H9 (cell line): Measurements from ENCODE around the gene BCO1. TPM values are rescaled to one million over a fixed set of nuclear protein-coding genes. Genes with fewer than 3 reads are reported as not detected.

Experiments
- DNase-seq: peaks from one replicate; pipeline ENCODE4 v3.0.0-alpha.2; 2017
- H2AFZ ChIP-seq: one replicate; pipeline ENCODE4 v1.6.1; 2013; ENCODE audit warnings: mild to moderate bottlenecking, low read length, control low read depth, moderate library complexity
- H2AK5ac ChIP-seq: 2 replicates; pipeline ENCODE4 v1.6.1; 2013; ENCODE audit warnings: low read length, control low read depth, mixed read lengths; ENCODE audit not compliant: insufficient read length
- H2BK120ac ChIP-seq: one replicate; pipeline ENCODE4 v1.6.1; 2013; ENCODE audit warnings: low read depth, mild to moderate bottlenecking, low read length, control low read depth, inconsistent platforms; ENCODE audit not compliant: poor library complexity, severe bottlenecking
- H2BK12ac ChIP-seq: 2 replicates; pipeline ENCODE4 v1.6.1; 2013; ENCODE audit warnings: low read length, control low read depth, mixed read lengths, low read depth; ENCODE audit not compliant: insufficient read length
- H2BK15ac ChIP-seq: 2 replicates; pipeline ENCODE4 v1.6.1; 2013; ENCODE audit warnings: low read depth, low read length, control low read depth
- H2BK20ac ChIP-seq: one replicate; pipeline ENCODE4 v1.6.1; 2013; ENCODE audit warnings: low read depth, mild to moderate bottlenecking, low read length, control low read depth, inconsistent platforms; ENCODE audit not compliant: poor library complexity, severe bottlenecking
- H2BK5ac ChIP-seq: 2 replicates; pipeline ENCODE4 v1.6.1; 2013; ENCODE audit warnings: low read length, control low read depth, mixed read lengths; ENCODE audit not compliant: insufficient read length
- H3K14ac ChIP-seq: 2 replicates; pipeline ENCODE4 v1.6.1; 2013; ENCODE audit warnings: low read length, control low read depth; ENCODE audit not compliant: insufficient read depth
- H3K18ac ChIP-seq: 2 replicates; pipeline ENCODE4 v1.6.1; 2013; ENCODE audit warnings: low read depth, mild to moderate bottlenecking, mixed read lengths, low read length, control low read depth; ENCODE audit not compliant: insufficient read length
- H3K23ac ChIP-seq: 2 replicates; pipeline ENCODE4 v1.6.1; 2013; ENCODE audit warnings: low read length, control low read depth, mixed read lengths, low read depth; ENCODE audit not compliant: insufficient read length
- H3K23me2 ChIP-seq: 2 replicates; pipeline ENCODE4 v1.6.1; 2013; ENCODE audit warnings: low read depth, mild to moderate bottlenecking, mixed read lengths, low read length, control low read depth; ENCODE audit not compliant: insufficient read length, poor library complexity, severe bottlenecking
- H3K27ac ChIP-seq: 2 replicates; pipeline ENCODE4 v1.5.1; 2013; ENCODE audit warnings: low read length, control low read depth, mixed read lengths, low read depth; ENCODE audit not compliant: insufficient read length
- H3K27me3 ChIP-seq: 2 replicates; pipeline ENCODE4 v1.6.1; 2013; ENCODE audit warnings: low read length, control low read depth, inconsistent platforms; ENCODE audit not compliant: insufficient read depth
- H3K4ac ChIP-seq: 2 replicates; pipeline ENCODE4 v1.6.1; 2013; ENCODE audit warnings: low read depth, mild to moderate bottlenecking, control low read depth, inconsistent platforms, low read length, moderate library complexity
- H3K4me1 ChIP-seq: 2 replicates; pipeline ENCODE4 v1.6.1; 2013; ENCODE audit warnings: low read length, control low read depth, inconsistent platforms; ENCODE audit not compliant: insufficient read depth
- H3K4me2 ChIP-seq: 2 replicates; pipeline ENCODE4 v1.6.1; 2013; ENCODE audit warnings: low read length, control low read depth, mixed read lengths; ENCODE audit not compliant: insufficient read length, insufficient read depth
- H3K56ac ChIP-seq: 2 replicates; pipeline ENCODE4 v1.6.1; 2013; ENCODE audit warnings: low read depth, mild to moderate bottlenecking, mixed read lengths, low read length, control low read depth; ENCODE audit not compliant: insufficient read length
- H3K79me1 ChIP-seq: 2 replicates; pipeline ENCODE4 v1.6.1; 2013; ENCODE audit warnings: low read depth, mild to moderate bottlenecking, moderate library complexity, low read length, control low read depth, inconsistent platforms; ENCODE audit not compliant: insufficient read depth, poor library complexity, severe bottlenecking
- H3K79me2 ChIP-seq: 2 replicates; pipeline ENCODE4 v1.6.1; 2013; ENCODE audit warnings: low read length, control low read depth, inconsistent platforms; ENCODE audit not compliant: insufficient read depth
- H3K9ac ChIP-seq: 2 replicates; pipeline ENCODE4 v1.6.1; 2013; ENCODE audit warnings: low read length, control low read depth, mixed read lengths; ENCODE audit not compliant: insufficient read length; ENCODE audit errors: extremely low read depth
- H3K9me3 ChIP-seq: one replicate; pipeline ENCODE4 v1.6.1; 2013; ENCODE audit warnings: low read depth, low read length, inconsistent platforms; ENCODE audit not compliant: control insufficient read depth
- H3T11ph ChIP-seq: one replicate; pipeline ENCODE4 v1.6.1; 2013; ENCODE audit warnings: mild to moderate bottlenecking, low read length, control low read depth, inconsistent platforms
- H4K20me1 ChIP-seq: one replicate; pipeline ENCODE4 v1.6.1; 2013; ENCODE audit not compliant: control insufficient read depth, insufficient read length, insufficient read depth
- H4K5ac ChIP-seq: 2 replicates; pipeline ENCODE4 v1.6.1; 2013; ENCODE audit warnings: low read depth, mild to moderate bottlenecking, mixed read lengths, low read length, control low read depth; ENCODE audit not compliant: insufficient read length
- H4K8ac ChIP-seq: replicated peaks from 2 replicates; pipeline ENCODE4 v1.6.1; 2013; ENCODE audit warnings: low read length, control low read depth, mixed read lengths, low read depth; ENCODE audit not compliant: insufficient read length
- H4K91ac ChIP-seq: 2 replicates; pipeline ENCODE4 v1.6.1; 2013; ENCODE audit warnings: low read depth, mild to moderate bottlenecking, moderate library complexity, mixed read lengths, low read length, control low read depth; ENCODE audit not compliant: insufficient read length
- H3K27ac Mint-ChIP-seq, 3 experiments: 2 replicates in 2 of 3; 3 replicates in 1 of 3; pipeline ENCODE4 v1.8.0; 2020 to 2021; ENCODE audit warnings: mixed read lengths in 3 of 3, mild to moderate bottlenecking in 1 of 3, moderate library complexity in 1 of 3
- H3K27me3 Mint-ChIP-seq: 2 replicates; pipeline ENCODE4 v1.8.0; 2021; ENCODE audit warnings: low read depth, mild to moderate bottlenecking, moderate library complexity, mixed read lengths
- H3K36me3 Mint-ChIP-seq, 3 experiments: 2 replicates in 2 of 3; 3 replicates in 1 of 3; pipeline ENCODE4 v1.8.0; 2020 to 2021; ENCODE audit warnings: low read depth in 3 of 3, mixed read lengths in 3 of 3; ENCODE audit not compliant: insufficient read depth in 1 of 3
- H3K4me1 Mint-ChIP-seq, 2 experiments: 2 replicates each; pipeline ENCODE4 v1.8.0; 2020; ENCODE audit warnings: mixed read lengths in 2 of 2
- H3K4me3 Mint-ChIP-seq, 2 experiments: 2 replicates in 1 of 2; 3 replicates in 1 of 2; pipeline ENCODE4 v1.8.0; 2020 to 2021; ENCODE audit warnings: mild to moderate bottlenecking in 2 of 2, mixed read lengths in 2 of 2, moderate library complexity in 1 of 2
- H3K9me3 Mint-ChIP-seq, 2 experiments: 2 replicates in 1 of 2; 3 replicates in 1 of 2; pipeline ENCODE4 v1.8.0; 2020; ENCODE audit warnings: mild to moderate bottlenecking in 2 of 2, mixed read lengths in 2 of 2, moderate library complexity in 1 of 2
- WGBS: extraction: QIAGEN DNeasy Blood & Tissue Kit; methylation state at CpG from one replicate; pipeline ENCODE4 v1.1.7; 2013; ENCODE audit warnings: missing lambda C conversion rate, low lambda C conversion rate, mixed read lengths; ENCODE audit not compliant: insufficient read length; ENCODE audit errors: extremely low coverage; 5-methylcytosine and 5-hydroxymethylcytosine counted together
- total RNA-seq: library from RNA; stranded (reverse); gene quantifications from 2 replicates; pipeline ENCODE4 v1.2.1, GENCODE V29; 2021
- TF ChIP-seq, protein P1 (sequence below): fragments of 200-600 bp; sonication (generic); conservative IDR thresholded peaks from 3 replicates; pipeline ENCODE4 v1.8.0; 2021; ENCODE audit warnings: antibody characterized with exemption, mild to moderate bottlenecking

BCO1 gene
- total RNA-seq, 1 experiment from 2014 or later = not detected

DNA sequence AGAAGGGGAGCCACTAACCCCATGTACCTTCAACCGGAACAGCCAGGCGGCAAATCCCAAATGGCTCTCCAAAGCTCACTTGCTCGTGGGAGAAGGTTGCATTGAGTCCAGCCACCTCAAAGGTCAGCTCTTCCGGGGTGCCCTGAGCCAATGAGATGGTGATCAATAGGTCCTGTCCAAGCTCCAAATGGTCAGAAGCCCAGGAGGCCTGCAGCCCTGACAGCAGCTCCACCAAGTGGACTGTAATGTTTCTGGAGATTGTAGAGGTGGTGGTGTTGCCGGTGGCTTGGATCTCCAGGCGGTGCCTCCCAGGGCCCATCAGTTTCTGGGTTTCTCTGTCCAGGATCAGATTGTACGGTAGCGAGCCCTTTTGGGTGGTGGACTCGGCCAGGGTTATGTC lies 39.9 kb upstream of the BCO1 start:
- Histone ChIP-seq H3K23ac (no peak overlapping the region), H2BK5ac (no peak overlapping the region), H2BK20ac (no peak overlapping the region), H4K20me1 (no peaks in the 10 kb centered on the region), H3K4ac (no peak overlapping the region), H3K27ac (no peak overlapping the region), H3K9ac (no peak overlapping the region), H2BK120ac (no peak overlapping the region), H2AK5ac (no peak overlapping the region), H3K4me1 (no peaks in the 10 kb centered on the region), H2BK12ac (no peak overlapping the region), H3K79me2 (no peaks in the 10 kb centered on the region), H3K23me2 (no peaks in the 10 kb centered on the region), H3K79me1 (no peaks in the 10 kb centered on the region), H4K91ac (no peak overlapping the region), H3K18ac (no peak overlapping the region), H2AFZ (no peak overlapping the region), H3T11ph (no peak overlapping the region), H3K4me2 (no peak overlapping the region), H3K14ac (no peak overlapping the region), H4K5ac (no peak overlapping the region), H3K27me3 (no peaks in the 10 kb centered on the region), H4K8ac (no peak overlapping the region), H2BK15ac (no peak overlapping the region), H3K56ac (no peak overlapping the region), H3K9me3 (no peaks in the 10 kb centered on the region)
- Mint-ChIP-seq H3K4me3 (no peak overlapping the region), H3K27me3 (no peaks in the 10 kb centered on the region; the same call in none of the 2 replicates), H3K4me1 (no peaks in the 10 kb centered on the region), H3K9me3 (no peaks in the 10 kb centered on the region), H3K36me3 (no peaks in the 10 kb centered on the region), H3K27ac (no peak overlapping the region)
- DNase-seq = peak; percentile 36
- TF ChIP-seq, protein P1, sequence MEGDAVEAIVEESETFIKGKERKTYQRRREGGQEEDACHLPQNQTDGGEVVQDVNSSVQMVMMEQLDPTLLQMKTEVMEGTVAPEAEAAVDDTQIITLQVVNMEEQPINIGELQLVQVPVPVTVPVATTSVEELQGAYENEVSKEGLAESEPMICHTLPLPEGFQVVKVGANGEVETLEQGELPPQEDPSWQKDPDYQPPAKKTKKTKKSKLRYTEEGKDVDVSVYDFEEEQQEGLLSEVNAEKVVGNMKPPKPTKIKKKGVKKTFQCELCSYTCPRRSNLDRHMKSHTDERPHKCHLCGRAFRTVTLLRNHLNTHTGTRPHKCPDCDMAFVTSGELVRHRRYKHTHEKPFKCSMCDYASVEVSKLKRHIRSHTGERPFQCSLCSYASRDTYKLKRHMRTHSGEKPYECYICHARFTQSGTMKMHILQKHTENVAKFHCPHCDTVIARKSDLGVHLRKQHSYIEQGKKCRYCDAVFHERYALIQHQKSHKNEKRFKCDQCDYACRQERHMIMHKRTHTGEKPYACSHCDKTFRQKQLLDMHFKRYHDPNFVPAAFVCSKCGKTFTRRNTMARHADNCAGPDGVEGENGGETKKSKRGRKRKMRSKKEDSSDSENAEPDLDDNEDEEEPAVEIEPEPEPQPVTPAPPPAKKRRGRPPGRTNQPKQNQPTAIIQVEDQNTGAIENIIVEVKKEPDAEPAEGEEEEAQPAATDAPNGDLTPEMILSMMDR = peak; percentile 22; the same call in 1 of the 3 replicates
- no CpG with 5 or more reads among the region's 9 CpGs for WGBS
